ENCODE measurements around the gene NPY5R.

The NPY5R gene

DNA sequence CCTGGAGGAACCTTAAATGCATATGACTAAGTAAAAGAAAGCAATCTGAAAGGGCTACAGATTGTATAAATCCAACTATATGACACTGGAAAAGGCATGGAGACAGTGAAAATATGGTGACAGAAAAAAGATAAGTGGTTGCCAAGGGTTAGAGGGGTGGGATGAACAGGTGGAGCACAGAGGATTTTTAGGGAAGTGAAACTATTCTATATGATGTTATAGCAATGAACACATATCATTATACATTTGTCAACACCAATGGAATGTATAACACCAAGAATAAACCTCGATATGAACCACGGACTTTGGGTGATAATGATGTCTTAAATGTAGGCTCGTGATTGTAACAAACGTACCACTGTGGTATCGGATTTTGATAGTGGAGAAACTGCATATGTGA, 40.7 kb downstream of the NPY5R start:
- no peak for DNase-seq

DNA sequence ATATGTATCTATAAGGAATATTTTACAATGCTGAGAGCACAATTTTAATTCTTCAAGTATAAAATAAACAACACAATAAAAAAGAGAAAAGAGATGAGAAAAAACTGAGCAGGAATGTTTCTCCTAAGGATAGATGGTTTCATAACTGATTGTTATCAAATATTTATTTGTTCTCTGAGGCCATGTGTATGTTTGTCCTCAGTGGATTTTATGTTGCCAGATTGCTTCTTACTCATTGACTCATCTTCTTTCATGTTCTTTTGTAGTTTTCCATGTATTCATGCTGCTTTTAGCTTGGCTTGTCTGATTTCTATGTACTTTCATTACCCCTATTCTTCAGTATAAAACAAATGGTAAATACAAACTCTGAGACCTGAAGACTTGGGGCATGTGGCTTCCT, 41.2 kb downstream of the NPY5R start:
- no peak for DNase-seq

DNA sequence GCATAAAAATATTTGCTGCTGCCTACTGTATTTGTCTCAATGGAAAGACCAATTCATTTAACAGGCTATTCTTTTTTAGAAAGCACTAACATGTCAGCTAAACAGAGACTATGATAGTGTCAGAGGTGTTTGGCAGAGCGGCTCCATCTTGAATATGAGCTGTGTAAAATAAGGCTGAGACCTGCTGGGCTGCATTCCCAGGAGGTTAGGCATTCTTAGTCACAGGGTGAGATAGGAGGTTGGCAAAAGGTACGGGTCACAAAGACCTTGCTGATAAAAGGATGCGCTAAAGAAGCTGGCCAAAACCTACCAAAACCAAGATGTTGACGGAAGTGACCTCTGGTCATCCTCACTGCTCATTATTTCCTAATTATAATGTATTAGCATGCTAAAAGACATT, 41.8 kb downstream of the NPY5R start:
- no peak for DNase-seq

DNA sequence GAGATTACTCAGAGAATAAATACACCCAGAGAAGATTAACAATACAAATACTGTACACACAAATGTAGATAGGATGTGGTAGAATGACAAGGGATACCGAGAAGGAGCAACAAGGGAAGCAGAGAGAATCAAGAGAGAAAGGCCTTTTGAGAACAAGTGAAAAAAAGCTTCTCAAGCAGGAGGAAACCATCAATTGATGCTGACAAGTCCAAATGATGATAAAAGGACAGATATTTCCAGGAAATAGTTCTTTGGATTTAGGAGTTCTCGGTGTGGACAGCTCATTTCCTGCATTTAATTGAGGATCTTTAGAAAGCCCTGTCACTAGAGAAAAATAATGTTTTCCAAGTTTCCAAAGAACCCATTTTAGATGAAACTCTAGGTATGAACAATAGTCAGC, 48.1 kb downstream of the NPY5R start:
- DNase-seq = no peak

DNA sequence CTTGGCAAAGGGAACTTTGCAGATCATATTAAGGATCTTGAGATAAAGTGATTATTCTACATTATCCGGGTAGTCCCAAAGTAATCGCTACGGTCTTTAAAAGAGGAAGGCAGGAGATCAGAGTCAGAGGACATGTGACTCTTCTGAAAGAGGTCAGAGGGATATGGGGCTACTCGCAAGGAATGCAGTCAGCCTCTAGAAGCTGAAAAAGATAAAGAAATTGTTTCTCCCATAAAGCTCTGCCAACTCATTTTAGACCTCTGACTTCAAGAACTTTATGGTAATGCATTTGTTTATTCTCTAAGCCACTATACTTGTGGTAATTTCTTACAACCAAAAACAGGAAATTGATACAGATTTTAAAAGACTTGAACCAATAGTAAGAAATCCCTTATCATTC, 48.6 kb downstream of the NPY5R start:
- DNase-seq = no peak

DNA sequence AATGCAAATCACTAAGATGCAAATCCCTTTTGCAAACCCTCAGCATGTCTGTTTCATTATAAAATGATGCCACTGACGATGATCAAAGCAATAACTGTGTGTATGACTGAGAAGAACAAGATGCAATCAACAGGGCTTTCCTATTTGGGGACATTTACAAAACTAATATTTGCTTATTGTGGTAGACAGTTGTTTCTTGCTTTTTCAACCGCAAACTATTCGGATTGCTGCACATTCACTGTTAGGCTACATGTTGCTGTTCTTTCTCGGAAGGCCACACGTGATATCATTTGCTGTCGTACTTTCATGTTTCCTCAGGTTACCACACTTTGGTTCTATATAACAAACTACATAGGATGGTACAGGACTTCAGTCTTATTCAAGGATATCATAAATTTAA, 49.8 kb downstream of the NPY5R start:
- DNase-seq = no peak

DNA sequence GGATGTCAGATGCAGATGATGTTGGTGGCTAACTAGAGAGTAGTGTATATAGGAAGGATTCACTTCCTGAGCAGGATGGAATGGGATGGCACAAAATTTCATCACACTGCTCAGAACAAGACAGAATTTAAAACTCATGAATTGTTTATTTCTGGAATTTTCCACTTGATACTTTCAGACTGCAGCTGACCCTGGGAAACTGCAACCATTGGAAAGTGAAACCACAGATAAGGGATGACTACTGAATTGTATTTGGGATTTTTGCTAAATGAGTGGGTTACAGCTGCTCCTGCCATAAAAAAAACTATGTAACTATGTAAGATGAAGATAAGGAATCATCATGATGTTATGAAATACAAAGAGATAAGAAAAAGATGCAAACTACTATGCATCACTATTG, 51.4 kb downstream of the NPY5R start:
- no peak for DNase-seq

DNA sequence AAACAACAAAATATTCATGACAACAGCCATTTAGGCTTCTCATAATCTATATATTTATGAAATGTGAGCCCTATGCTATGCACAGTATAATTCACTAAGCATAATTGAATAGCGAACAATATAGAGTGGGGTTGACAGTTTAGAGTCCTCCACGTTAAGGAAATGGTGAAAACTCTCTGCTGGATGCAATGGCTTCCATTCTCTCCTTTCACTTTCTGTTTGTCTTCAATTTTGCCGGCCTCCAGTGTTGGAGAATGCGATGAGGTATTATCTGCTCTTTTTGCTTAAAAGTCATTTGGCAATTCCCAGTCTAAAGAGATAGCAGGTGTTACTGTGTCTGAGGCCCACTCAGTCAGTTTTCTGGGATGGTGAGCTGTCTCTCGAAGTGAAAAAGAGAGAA, 52.1 kb downstream of the NPY5R start:
- no peak for DNase-seq

DNA sequence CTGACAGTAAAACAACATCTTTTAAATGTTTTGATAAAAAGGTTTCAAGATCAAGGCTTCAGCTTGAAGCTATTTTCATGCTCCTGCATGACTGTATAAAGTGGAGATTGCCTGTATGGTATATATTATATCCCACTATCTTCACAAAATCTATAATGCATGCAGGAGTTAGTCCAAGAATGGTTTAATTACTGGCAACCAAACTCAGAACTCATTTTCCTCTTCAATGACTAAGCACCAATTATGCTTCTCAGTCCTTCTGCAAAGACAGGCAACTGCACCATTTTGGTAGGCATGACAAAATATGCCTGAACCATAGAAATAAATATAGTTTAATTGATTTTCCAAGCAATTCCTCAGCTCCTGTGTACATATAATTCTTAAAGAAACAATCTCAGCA, 54.5 kb downstream of the NPY5R start:
- no peak for DNase-seq

DNA sequence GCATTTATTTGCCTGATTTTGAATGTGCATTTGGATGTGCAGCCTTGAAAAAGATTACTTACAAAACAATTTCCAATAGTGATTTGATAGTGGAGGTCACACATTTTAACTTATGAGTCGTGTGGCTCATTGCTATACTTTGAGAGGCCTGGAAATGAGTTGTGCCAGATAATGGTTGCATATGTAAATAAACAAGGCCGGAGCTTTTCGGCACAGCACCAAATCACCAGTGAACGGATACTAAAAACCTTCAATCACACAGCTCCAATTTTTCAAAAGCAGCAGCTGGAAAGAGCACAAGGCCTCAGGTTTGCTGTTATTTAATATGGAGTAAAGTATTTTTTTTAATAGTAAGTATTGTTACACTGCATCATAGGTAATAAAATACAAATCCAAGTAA, 57.2 kb downstream of the NPY5R start:
- DNase-seq = no peak

All from amygdala (tissue), 56 donors.